CD4-positive, alpha-beta T cell treated with Interleukin-15 for 1 hour (primary cell): ENCODE data around the gene PGBD5.

Experiments used
- DNase-seq: peaks from one replicate; pipeline ENCODE4 v3.0.0-alpha.2; 2020

The PGBD5 gene

GRCh38 chr1:230345139-230345885 lies 80.8 kb downstream of the PGBD5 start:
- no peak for DNase-seq

- no peak for DNase-seq
Observed at GRCh38 chr1:230342699-230343098, 83.4 kb downstream of the PGBD5 start.

DNA sequence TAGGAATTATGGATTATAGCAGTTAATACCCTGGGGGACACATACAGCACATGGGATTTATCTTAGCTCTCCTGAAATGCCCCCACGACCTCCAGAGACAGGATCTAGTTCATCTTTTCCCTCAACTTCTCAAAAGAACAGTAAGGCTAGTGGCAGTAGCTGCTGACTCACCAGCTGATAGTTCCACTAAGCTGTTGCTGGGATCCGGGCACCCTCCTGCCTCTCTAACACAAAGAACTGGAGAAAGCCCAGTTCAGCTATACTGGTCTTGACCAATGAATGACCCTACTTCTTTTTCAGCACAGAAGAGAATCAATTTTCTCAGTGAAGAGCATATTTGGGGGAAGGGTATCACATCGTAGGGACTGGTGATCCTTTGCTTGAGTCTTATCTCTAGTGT lies 84.1 kb downstream of the PGBD5 start:
- DNase-seq = no peak

DNA sequence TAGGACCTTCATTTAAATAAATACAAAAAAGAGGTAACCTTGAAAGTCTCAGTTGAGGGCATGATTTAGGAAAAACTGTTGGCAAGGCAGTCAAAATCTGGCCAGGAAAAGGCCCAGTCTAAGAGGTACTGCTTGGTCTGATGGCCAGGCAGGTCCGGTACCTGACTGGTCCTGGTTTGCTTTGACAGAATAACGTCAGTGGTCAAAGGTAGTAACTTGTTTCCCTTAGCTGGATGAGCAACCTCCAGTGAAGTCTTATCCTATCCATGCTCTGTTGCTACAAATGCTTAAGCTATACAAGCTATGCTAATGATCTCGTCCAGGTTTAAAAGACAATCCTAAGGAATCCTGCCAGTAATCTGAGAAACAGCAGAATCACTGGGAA lies 85.0 kb downstream of the PGBD5 start:
- DNase-seq = no peak

GRCh38 chr1:230340526-230341161 lies 85.5 kb downstream of the PGBD5 start:
- DNase-seq = no peak

- DNase-seq = no peak
Observed at GRCh38 chr1:230339033-230339432, 87.1 kb downstream of the PGBD5 start.

- DNase-seq = no peak
Observed at GRCh38 chr1:230337266-230337665, 88.9 kb downstream of the PGBD5 start.

DNA sequence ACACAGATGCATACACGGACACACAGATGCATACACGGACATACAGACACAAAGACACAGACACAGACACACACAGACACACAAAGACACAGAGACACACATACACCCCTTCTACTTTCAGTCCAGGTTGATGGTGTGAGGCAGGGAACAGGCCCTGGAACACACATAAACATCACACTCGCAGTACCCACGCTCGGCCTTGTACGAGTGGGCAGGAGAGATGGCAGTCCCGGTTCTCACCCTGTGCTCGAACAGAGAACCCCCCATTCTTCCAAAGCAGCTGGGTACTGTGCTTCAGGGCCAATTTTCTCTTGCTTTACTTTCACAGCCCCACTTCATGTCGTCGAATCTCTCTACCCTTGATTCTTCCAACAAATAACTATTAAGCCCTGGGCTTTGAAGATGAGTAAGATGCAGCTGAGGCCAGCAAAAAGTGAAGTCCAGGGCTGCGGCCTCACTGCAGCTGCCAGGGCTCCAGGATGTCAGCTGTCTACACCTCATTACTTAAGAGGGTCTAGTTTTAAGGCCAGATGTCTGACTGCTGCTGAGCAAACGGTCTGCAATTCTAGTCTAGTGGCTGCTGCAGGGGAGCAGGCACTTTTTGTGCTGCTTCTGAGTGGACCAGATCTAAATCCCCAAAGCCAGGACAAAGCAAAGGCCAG lies 90.1 kb downstream of the PGBD5 start:
- DNase-seq = no peak

- no peak for DNase-seq
Observed at GRCh38 chr1:230334447-230334837, 91.7 kb downstream of the PGBD5 start.

GRCh38 chr1:230333590-230334446 lies 92.3 kb downstream of the PGBD5 start:
- DNase-seq = no peak

GRCh38 chr1:230332575-230333066 lies 93.5 kb downstream of the PGBD5 start:
- no peak for DNase-seq

DNA sequence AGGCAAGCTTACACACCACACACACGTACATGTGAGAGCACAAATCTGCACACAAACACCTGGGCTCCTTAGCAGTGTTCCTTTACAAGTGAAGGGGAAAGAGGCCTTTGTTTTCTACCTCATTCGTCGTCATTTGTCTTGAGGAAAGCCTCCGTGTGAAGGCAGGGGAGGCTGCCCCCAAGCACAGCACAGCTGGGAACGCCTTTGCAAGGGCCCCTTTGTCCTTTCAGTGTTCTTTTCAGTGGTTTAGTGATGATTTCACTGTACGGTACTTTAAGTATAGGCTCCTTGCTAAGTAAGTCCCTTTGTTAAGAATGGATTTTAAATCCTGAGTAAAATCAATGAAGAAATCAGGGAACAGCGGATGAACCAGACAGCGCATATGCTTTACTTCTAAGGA lies 94.1 kb downstream of the PGBD5 start:
- DNase-seq = no peak

DNA sequence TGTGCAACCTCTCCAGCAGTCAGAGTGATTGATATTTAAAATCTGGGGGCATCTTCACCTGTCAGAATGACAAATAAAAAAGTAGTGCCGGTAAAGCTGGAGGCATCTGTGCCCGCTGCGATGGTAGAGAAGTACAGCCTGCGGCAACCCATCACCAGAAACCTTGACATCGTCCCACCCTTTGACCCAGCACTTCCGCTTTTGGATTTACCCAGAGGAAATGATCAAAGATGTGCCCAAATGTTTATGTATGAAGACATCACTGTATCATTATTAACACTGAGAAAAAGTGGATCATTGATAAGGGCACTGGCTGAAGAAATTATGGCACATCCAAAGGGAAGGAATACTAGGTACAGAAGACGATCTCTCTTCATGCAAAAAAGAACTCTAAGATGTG lies 96.0 kb downstream of the PGBD5 start:
- no peak for DNase-seq

DNA sequence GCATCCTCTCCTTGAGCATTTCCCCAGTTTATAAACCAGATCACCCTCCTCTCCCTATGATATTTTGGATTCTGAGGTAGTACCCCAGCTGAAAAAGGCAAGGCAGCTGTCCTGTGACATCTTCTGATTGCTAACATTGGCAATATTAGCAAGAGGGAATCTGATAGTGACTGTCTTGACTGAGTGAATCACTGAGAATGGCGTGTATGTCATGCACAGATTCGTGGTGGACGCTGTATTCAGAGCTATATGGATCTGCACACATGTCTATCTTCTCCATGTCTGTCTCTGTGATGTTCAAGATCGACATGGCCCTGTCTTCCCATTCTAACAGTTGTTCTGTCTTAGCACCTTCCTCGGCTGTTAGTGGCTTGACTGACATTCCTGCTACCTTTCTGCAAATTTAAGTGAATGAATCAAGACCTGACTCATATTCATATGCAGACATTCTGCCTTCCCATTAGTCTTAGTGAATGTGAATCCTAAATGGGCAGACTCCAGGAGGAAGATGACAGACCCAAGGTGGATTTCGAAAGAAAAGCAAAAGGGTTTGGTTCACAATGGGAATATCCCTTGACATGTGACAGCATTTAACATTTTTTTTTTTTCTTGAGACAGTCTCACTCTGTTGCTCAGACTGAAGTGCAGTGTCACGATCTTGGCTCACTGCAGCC lies 97.7 kb downstream of the PGBD5 start:
- DNase-seq = no peak

- DNase-seq = no peak
Observed at GRCh38 chr1:230327892-230328284, 98.2 kb downstream of the PGBD5 start.

GRCh38 chr1:230326971-230327891 lies 98.9 kb downstream of the PGBD5 start:
- no peak for DNase-seq

DNA sequence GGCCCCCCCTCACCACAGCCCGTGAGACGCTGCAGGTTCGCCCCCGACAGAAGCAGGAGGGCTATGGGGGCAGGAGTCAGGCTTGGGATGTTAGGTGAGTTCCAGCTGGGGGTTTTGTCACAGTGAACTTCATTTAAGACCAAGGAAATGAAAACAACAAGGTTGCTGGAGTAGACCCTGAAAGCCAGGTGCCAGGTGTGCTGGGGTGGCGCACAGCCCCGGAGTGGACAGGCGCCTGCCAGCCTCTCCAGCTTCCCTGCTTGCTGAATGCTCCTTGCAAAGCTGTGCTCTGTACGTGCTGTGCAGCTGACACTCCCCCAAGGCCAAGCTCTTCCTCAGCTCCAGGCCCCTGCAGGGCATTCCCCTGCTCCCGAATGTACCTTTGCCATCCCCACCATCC lies 102.4 kb downstream of the PGBD5 start:
- no peak for DNase-seq

DNA sequence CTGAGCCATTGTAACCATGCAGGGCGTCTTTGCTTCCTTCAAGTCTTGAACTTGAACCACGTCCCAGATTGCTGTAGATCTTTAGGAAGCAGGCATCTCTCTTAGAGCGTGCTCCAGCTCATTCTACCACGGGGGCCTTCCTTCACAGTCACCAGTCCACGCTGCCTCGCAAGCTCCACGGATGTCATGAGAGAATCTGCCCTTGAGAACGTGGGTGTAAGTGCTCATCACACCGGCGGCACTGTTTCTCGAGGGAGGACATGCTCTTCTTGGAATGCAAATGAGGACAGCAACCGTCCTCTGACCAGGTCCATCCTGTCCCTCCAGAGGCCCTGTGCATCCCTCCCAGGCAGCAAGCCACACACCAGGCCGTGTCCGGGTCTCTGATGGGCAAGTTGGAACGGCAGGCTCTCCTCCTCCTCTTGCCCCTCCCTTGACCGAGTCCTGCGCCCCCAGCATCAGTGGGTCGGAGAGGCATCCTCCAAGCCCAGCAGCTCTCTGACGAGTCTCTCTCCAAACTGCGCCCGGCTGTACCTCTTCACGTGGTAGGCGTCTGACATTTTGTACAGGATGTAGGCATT lies 103.1 kb downstream of the PGBD5 start:
- DNase-seq = no peak

DNA sequence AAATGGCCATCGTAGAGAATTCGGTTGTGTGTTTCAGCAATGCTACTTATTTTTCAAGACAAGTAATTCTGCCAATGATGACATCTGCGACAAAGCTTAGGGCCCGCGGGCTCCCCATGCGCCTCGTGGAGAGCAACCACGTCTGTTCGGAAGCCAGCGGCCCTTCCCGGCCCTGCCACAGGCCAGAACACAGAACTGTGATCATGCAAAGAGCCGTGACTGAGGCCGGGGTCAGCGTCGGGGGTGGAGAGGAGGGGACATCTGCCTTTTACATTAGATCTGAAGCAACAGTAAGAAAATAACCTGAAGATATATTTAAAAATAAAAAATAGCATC lies 103.7 kb downstream of the PGBD5 start:
- no peak for DNase-seq

DNA sequence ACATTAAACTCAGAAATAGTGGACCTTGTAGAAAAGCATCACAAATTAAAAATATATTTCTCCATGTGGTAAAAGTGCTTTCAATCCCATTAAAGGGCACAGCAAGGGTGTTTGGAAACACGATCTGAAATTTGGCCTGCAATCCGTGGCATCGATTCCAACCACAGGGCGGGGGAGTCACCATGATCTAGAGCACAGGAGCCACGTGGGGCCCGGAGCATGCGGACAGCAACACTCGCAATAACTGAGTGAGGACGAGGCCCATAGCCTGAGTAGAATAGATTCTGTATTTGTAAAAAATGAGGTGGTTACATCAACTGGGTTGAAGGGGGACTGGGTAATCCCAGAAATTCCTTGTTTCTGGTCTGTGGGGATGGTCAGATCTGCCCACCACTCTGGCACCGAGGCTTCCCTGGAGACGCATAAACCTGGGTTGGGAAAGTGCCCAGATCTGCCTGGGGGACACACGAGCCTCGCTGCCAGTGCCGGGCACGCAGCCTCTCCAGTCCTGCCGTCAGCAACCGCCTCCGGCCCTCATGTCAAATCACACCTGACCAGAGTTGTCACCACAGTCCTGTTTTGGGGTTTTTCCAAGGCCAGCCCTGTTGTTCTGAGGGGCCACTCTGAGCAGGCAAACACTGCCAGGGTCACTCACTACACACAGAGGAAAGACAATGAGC lies 104.3 kb downstream of the PGBD5 start:
- DNase-seq = no peak

DNA sequence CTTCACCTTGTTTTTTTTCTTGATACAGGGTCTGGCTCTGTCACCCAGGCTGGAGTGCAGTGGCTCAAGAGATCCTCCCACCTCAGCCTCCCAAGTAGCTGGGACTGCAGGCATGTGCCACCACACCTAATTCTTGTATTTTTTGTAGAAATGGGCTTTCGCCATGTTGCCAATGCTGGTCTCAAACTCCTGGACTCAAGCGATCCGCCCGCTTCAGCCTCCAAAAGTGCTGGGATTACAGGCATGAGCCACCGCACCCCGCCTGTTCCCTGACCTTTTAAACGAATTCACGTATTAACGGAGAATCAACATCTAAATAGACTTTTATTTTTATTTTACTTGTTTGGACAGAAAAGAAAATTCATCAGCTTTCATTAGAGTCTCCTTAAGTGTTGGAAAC lies 104.8 kb downstream of the PGBD5 start:
- no peak for DNase-seq
